Small intestine (tissue), 7 donors: ENCODE data around the gene CD6. TPM values are rescaled to one million over a fixed set of nuclear protein-coding genes. Genes with fewer than 3 reads are reported as not detected.

Experiments used
- DNase-seq, 2 donors: peaks; one replicate each; pipeline versions ENCODE4 v3.0.0 to v3.0.0-alpha.2; 2013
- FAIRE-seq: peaks from 2 replicates; lab custom pipeline; 2012; peaks lifted over from hg19 to GRCh38; lab: Jason Lieb, UNC
- H3K27ac ChIP-seq, 3 donors: one replicate each; pipeline ENCODE4 v1.5.1; 2013; ENCODE audit warnings: low read length in 2 of 3, mild to moderate bottlenecking in 2 of 3, control low read depth in 1 of 3, inconsistent platforms in 1 of 3, low read depth in 1 of 3, moderate library complexity in 1 of 3
- H3K27me3 ChIP-seq, 3 donors: one replicate each; pipeline ENCODE4 v1.6.1; 2013; ENCODE audit warnings: low read length in 3 of 3, inconsistent platforms in 1 of 3; ENCODE audit not compliant: control insufficient read depth in 3 of 3, insufficient read depth in 3 of 3
- H3K36me3 ChIP-seq, 3 donors: one replicate each; pipeline ENCODE4 v1.6.1; 2013; ENCODE audit warnings: low read length in 3 of 3, inconsistent platforms in 1 of 3, low read depth in 1 of 3, mild to moderate bottlenecking in 1 of 3, moderate library complexity in 1 of 3; ENCODE audit not compliant: control insufficient read depth in 3 of 3, insufficient read depth in 2 of 3
- H3K4me1 ChIP-seq, 3 donors: one replicate each; pipeline ENCODE4 v1.6.1; 2013; ENCODE audit warnings: low read length in 2 of 3, inconsistent platforms in 1 of 3, low read depth in 1 of 3, mild to moderate bottlenecking in 1 of 3, moderate library complexity in 1 of 3; ENCODE audit not compliant: control insufficient read depth in 3 of 3, insufficient read depth in 2 of 3
- H3K4me3 ChIP-seq, 3 donors: one replicate each; pipeline ENCODE4 v1.5.1; 2013; ENCODE audit warnings: low read length in 3 of 3, control low read depth in 1 of 3, inconsistent platforms in 1 of 3, low read depth in 1 of 3, mild to moderate bottlenecking in 1 of 3, moderate library complexity in 1 of 3
- H3K9me3 ChIP-seq, 2 donors: one replicate each; pipeline ENCODE4 v1.6.1; 2013; ENCODE audit warnings: low read depth in 1 of 2, low read length in 1 of 2; ENCODE audit not compliant: control insufficient read depth in 2 of 2, insufficient read depth in 1 of 2
- WGBS, 3 donors: extraction: QIAGEN DNeasy Blood & Tissue Kit; methylation state at CpG; one replicate each; pipeline ENCODE4 v1.1.7; 2013; 5-methylcytosine and 5-hydroxymethylcytosine counted together
- polyA plus RNA-seq, 4 donors: library from polyadenylated mRNA; stranded (reverse) in 3 of 4; unstranded in 1 of 4; fragments of 200-250 nt in 3 of 4; fragments of 120-200 nt in 1 of 4; gene quantifications; one replicate each; pipeline versions ENCODE4 v1.2.1 to v1.2.3, GENCODE V29; 2013
- donor health status: healthy with polysubstance abuse.
- donor health status: control.
- donor health status: control.
- donor health status: Bipolar disorder and iron deficiency.
- donor health status: healthy.

The CD6 gene
- polyA plus RNA-seq, 4 donors, result 1.3 to 5.1 (median 1.7) TPM

DNA sequence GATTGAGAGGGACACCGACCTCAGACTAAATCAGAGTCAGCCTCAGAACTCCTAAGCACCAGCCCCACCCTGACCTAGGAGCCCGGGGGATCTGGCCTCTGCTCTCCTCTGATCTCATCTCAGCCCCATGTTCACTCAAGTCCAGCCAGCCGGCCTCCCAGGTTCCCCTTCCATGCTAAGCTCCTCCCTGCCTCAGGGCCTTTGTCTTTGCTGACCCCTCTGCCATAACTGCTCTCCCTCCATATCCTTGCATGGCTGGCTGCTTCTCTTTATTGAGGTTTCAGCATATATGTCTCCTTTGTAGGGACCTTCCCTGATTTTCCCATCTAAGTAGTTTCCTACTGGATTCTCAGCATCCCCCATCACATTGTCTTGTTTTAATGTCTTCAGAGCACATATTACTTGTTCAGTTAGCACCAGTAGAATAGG is 18.7 kb upstream of the CD6 start:
- FAIRE-seq, result no peak
- Histone ChIP-seq H3K27me3 (peaks cover 0 to 11% (median 0%) of the 10 kb centered on the region in 3 donors), H3K9me3 (no peaks in the 10 kb centered on the region), H3K4me3 (peak overlapping the region in 1 of 3 donors; percentile 31), H3K36me3 (no peaks in the 10 kb centered on the region), H3K27ac (peak overlapping the region in 2 of 3 donors; percentile 48 to 84), H3K4me1 (peaks cover 0 to 7% (median 3%) of the 10 kb centered on the region in 3 donors)
- no peak for DNase-seq
- WGBS, 3 donors, result 7 to 22% (median 20%) methylated on average over 2 to 3 of the region's 3 CpGs

DNA sequence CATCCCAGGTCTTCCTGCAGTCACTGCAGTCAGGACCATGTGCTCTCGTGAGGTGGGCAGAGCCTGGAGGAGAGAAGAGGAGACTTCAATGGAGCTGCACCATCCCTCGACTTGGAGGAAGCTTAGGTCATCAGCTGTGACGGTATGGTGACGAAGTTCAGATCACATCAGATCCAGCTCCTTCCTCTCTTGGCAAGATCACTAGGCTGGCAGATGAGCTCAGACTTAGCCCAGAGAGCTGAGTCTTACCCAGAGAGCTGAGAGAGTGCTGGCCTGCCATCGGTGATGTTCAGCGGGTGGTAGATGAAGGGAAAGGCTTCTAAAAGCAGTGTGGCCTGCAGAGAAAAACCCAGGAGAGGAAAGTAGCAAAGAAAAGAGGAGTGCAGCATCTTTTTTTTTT is 17.7 kb upstream of the CD6 start:
- DNase-seq (no peak), FAIRE-seq (no peak)
- no peak overlapping the region for H3K4me3 ChIP-seq
- no peaks in the 10 kb centered on the region for H3K36me3 ChIP-seq
- peaks cover 0 to 11% (median 0%) of the 10 kb centered on the region in 3 donors for H3K27me3 ChIP-seq
- 66 to 79% (median 70%) methylated on average over 6 of the region's 6 CpGs for WGBS, 3 donors
- H3K27ac ChIP-seq, result no peak overlapping the region
- H3K4me1 ChIP-seq, result peaks cover 0 to 7% (median 3%) of the 10 kb centered on the region in 3 donors
- no peaks in the 10 kb centered on the region for H3K9me3 ChIP-seq

DNA sequence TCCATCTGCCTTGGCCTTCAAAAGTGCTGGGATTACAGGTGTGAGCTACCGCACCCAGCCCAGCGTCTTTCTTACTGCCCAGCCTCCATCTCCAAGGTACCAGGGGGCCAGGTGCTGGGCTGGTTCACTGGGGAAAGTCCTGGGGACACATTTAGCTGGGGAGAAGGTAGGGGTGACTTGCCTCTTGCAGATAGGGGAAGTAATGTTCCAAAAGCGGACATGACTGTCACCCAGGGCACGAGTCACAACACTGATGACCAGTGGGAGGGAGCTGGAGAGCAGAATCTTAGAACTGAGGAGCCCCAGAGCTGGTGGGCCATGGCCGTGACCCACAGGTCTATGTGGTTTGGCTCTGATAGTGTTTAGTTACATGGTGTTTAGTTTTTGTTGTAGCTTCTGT is 17.1 kb upstream of the CD6 start:
- Histone ChIP-seq H3K27me3 (peaks cover 0 to 11% (median 0%) of the 10 kb centered on the region in 3 donors), H3K9me3 (no peaks in the 10 kb centered on the region), H3K36me3 (no peaks in the 10 kb centered on the region), H3K4me3 (no peak overlapping the region), H3K27ac (no peak overlapping the region), H3K4me1 (peaks cover 0 to 7% (median 3%) of the 10 kb centered on the region in 3 donors)
- no peak for FAIRE-seq
- WGBS, 3 donors, result 78 to 83% (median 81%) methylated on average over 5 of the region's 5 CpGs
- no peak for DNase-seq

DNA sequence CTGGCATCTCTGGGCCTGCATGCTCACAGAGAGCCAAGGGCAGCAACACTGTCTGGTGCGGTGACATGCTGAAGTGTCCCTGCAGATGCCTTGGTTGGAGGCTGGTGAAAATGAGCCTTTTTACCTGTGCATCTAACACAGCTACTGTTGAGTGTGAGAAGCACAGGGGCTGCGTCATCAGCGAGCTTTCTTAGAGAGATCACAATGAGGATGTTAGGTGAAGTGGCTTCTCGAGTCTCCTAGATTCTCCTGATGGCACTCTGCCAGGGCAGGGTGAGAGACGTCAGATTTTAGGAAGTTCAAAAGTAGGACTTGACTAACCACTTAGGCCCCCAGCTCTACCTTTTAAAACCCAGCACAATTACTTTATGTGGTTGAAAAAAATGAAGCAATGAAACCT is 15.9 kb upstream of the CD6 start:
- no peak for DNase-seq
- 46 to 52% (median 48%) methylated on average over 5 of the region's 5 CpGs for WGBS, 3 donors
- Histone ChIP-seq H3K9me3 (no peaks in the 10 kb centered on the region), H3K4me3 (no peak overlapping the region), H3K4me1 (peaks cover 0 to 7% (median 3%) of the 10 kb centered on the region in 3 donors), H3K27me3 (peaks cover 0 to 4% (median 2%) of the 10 kb centered on the region in 3 donors), H3K27ac (no peak overlapping the region), H3K36me3 (no peaks in the 10 kb centered on the region)
- FAIRE-seq, result no peak

DNA sequence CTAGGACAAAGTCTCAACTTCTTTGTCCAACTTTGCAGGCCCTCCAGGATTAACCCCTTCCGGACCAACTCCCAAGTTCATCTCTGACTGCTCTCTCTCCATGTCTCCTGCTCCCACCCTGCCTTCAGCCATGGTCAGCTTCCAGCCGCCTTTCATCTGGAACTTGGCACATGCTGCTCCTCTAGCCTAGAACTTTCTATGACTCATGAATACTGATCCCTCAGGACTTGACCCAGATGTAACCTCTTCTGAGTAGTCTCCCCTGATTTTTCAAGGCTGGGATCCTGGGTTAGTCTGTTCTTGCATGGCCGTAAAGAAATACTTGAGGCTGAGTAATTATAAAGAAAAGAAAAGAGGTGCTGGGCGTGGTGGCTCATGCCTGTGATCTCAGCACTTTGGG is 14.3 kb upstream of the CD6 start:
- H3K27me3 ChIP-seq, result peaks cover 0 to 2% (median 0%) of the 10 kb centered on the region in 3 donors
- WGBS, 3 donors, result 84 to 85% (median 84%) methylated on average over 4 of the region's 4 CpGs
- H3K27ac ChIP-seq, result no peak overlapping the region
- no peaks in the 10 kb centered on the region for H3K36me3 ChIP-seq
- no peak for FAIRE-seq
- no peak for DNase-seq
- no peak overlapping the region for H3K4me3 ChIP-seq
- no peaks in the 10 kb centered on the region for H3K9me3 ChIP-seq
- H3K4me1 ChIP-seq, result peaks cover 0 to 3% (median 0%) of the 10 kb centered on the region in 3 donors

DNA sequence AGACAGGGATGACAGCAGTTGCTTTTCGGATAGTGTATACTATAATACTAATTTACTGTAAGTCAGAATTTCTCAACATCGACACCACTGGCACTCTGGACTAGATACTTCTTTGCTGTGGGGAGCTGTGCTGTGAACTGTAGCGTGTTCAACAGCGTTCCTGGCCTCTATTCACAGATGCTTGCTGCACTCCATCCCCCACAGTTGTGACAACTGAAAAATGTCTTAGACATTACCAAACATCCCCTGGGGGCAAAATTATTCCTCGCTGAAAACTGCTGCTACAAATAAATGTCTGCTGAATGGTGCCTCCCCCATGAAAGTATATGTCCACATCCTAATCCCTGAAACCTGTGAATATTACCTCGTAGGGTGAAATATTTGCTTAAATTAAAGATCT is 12.0 kb upstream of the CD6 start:
- Histone ChIP-seq H3K9me3 (no peaks in the 10 kb centered on the region), H3K27ac (no peak overlapping the region), H3K4me1 (no peaks in the 10 kb centered on the region), H3K27me3 (peaks cover 0 to 2% (median 0%) of the 10 kb centered on the region in 3 donors), H3K36me3 (no peaks in the 10 kb centered on the region), H3K4me3 (no peak overlapping the region)
- DNase-seq, result no peak
- 78 to 86% (median 85%) methylated on average over 6 of the region's 6 CpGs for WGBS, 3 donors
- no peak for FAIRE-seq

DNA sequence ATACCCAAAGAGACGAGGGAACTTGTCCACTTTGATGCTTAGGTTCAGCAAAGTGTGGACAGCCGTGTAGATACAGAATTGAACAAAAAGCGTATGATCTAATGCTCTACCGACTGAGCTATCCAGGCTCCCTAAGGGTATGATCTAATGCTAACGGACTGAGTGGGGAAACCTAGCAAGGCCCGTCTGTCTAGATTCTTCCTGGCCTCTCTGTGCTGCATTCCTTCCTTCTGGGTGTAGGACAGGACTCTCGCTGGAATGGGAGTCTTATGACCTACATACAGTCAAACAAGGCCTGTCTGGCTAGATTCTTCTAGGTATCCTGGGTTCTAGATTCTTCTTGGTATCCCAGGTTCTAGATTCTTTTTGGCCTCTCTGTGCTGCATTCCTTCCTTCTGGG is 11.1 kb upstream of the CD6 start:
- Histone ChIP-seq H3K27me3 (peaks cover 0 to 2% (median 0%) of the 10 kb centered on the region in 3 donors), H3K4me3 (no peak overlapping the region), H3K36me3 (no peaks in the 10 kb centered on the region), H3K9me3 (no peaks in the 10 kb centered on the region), H3K4me1 (no peaks in the 10 kb centered on the region), H3K27ac (no peak overlapping the region)
- FAIRE-seq (no peak), DNase-seq (no peak)
- 91% methylated on average over 7 of the region's 7 CpGs for WGBS, 3 donors

DNA sequence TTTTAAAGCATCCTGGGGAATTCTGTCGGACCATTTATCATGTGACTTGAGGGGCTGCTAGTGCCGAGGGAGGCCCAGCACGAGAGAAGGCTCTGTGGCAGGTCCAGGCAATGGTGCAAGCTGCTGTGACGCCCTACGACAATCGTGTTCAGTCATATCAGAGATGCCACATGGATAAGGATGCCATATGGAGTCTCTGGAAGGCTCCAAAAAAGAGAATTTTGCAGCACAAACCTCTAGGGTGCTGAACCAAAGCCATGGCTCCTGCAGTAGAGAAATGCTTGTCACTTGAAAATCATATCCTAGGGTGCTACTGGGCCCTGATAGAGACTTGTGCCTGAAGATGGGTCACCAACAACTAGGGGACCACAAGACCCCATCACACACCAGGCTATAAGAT is 6.7 kb upstream of the CD6 start:
- FAIRE-seq (no peak), DNase-seq (no peak)
- no peak overlapping the region for H3K27ac ChIP-seq
- no peaks in the 10 kb centered on the region for H3K9me3 ChIP-seq
- no peaks in the 10 kb centered on the region for H3K4me1 ChIP-seq
- H3K4me3 ChIP-seq, result no peak overlapping the region
- 81 to 85% (median 82%) methylated on average over 6 of the region's 6 CpGs for WGBS, 3 donors
- H3K27me3 ChIP-seq, result peaks cover 0 to 2% (median 0%) of the 10 kb centered on the region in 3 donors
- no peaks in the 10 kb centered on the region for H3K36me3 ChIP-seq

DNA sequence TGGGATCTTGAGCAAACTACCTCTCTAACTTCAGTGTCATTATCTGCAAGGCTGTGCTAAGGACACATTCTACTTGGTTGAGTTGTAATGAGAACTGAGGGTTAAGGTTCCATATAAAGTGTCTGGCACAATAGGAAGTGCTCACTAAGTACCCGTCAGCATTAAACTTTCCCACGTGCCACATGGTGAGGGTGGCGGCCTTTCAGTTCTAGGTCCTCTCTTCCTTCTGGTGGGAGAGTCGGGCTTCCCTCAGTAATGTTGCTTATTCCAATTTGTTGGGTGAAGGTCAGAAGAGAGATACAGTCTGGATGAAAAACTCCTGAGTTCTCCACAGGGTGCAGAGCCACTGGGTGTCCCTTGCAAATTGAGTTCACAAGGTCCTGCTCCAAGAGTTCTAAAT is 4.6 kb upstream of the CD6 start:
- H3K27ac ChIP-seq, result no peak overlapping the region
- no peaks in the 10 kb centered on the region for H3K9me3 ChIP-seq
- DNase-seq (no peak), FAIRE-seq (no peak)
- 79 to 85% (median 82%) methylated on average over 4 of the region's 4 CpGs for whole genome bisulfite sequencing, 3 donors
- no peaks in the 10 kb centered on the region for H3K36me3 ChIP-seq
- no peaks in the 10 kb centered on the region for H3K4me1 ChIP-seq
- H3K4me3 ChIP-seq, result no peak overlapping the region
- no peaks in the 10 kb centered on the region for H3K27me3 ChIP-seq
